ENCODE results near the gene TSHZ2.
"Not testable (repeated sequence)": the region's sequence is repeated elsewhere in the genome, so short reads cannot be mapped to it uniquely, and the experiment has no call there.

TSHZ2 gene

GRCh38 chr20:52945862-52946522 lies 26.2 kb upstream of the TSHZ2 start:
- Mint-ChIP-seq H3K27me3 (no peaks in the 10 kb centered on the region), H3K9me3 (no peaks in the 10 kb centered on the region), H3K27ac (no peak overlapping the region), H3K36me3 (ENCODE audit: low read depth) (no peaks in the 10 kb centered on the region), H3K4me1 (ENCODE audit: low read depth) (peaks cover 4% of the 10 kb centered on the region), H3K4me3 (no peak overlapping the region)
- intact Hi-C loops (cut with micrococcal nuclease) = no loop called here

GRCh38 chr20:52948491-52948890 lies 23.7 kb upstream of the TSHZ2 start:
- intact Hi-C loops (cut with micrococcal nuclease) = no loop called here
- no peaks in the 10 kb centered on the region for H3K36me3 Mint-ChIP-seq (ENCODE audit: low read depth)
- no peaks in the 10 kb centered on the region for H3K27me3 Mint-ChIP-seq
- no peak overlapping the region for H3K27ac Mint-ChIP-seq
- H3K9me3 Mint-ChIP-seq = no peaks in the 10 kb centered on the region
- no peak overlapping the region for H3K4me3 Mint-ChIP-seq
- H3K4me1 Mint-ChIP-seq (ENCODE audit: low read depth) = no peaks in the 10 kb centered on the region

DNA sequence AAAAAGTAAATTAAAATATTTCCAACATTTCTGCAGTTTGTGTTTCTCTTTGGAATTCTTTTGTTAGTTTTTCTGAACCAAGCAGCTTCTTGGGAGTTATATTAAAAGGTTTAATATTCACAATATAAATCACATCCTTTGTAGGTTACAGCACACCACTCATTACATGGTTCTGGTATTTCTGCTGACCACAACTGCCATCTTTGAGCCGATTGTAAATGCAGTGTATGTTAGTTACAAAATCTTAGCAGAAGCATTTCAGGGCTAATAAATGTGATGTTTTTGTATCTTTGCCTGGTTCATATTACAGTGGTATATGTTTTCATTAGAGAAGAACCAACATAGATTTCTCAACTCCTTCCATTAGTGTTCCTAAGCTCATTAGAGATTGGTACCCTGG lies 19.1 kb upstream of the TSHZ2 start:
- intact Hi-C loops (cut with micrococcal nuclease) = no loop called here
- Mint-ChIP-seq H3K27ac (no peak overlapping the region), H3K36me3 (ENCODE audit: low read depth) (no peaks in the 10 kb centered on the region), H3K4me1 (ENCODE audit: low read depth) (no peaks in the 10 kb centered on the region), H3K9me3 (no peaks in the 10 kb centered on the region), H3K27me3 (no peaks in the 10 kb centered on the region), H3K4me3 (no peak overlapping the region)

DNA sequence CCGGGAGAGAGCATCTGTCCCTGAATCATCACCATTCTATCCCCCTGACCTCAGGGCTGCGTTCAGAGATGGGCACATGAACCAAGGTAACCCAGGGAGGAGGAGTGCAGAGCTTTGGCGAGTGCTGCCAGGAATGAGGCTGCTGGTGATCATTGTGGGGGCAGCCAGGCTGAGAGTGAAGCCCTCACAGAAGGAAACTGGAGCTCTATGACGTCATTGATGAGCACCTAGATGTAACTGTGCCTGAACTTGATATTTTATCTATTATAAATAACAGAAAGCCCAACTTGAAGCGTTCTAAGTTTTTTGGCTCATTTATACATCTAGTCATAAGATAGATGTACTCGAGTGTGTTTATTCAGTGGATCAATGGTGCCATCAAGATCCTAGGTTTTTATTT lies 17.3 kb upstream of the TSHZ2 start:
- intact Hi-C loops (cut with micrococcal nuclease) = no loop called here
- H3K4me3 Mint-ChIP-seq = no peak overlapping the region
- H3K4me1 Mint-ChIP-seq (ENCODE audit: low read depth) = no peaks in the 10 kb centered on the region
- H3K27me3 Mint-ChIP-seq = no peaks in the 10 kb centered on the region
- H3K36me3 Mint-ChIP-seq (ENCODE audit: low read depth) = no peaks in the 10 kb centered on the region
- H3K27ac Mint-ChIP-seq = no peak overlapping the region
- no peaks in the 10 kb centered on the region for H3K9me3 Mint-ChIP-seq

- Mint-ChIP-seq H3K27me3 (no peaks in the 10 kb centered on the region), H3K27ac (no peak overlapping the region), H3K4me1 (ENCODE audit: low read depth) (no peaks in the 10 kb centered on the region), H3K9me3 (no peaks in the 10 kb centered on the region), H3K4me3 (no peak overlapping the region), H3K36me3 (ENCODE audit: low read depth) (no peaks in the 10 kb centered on the region)
- intact Hi-C loops (cut with micrococcal nuclease) = no loop called here
These were observed 13.9 kb upstream of the TSHZ2 start for GRCh38 chr20:52958211-52958610.

- Mint-ChIP-seq H3K9me3 (no peaks in the 10 kb centered on the region), H3K36me3 (ENCODE audit: low read depth) (no peaks in the 10 kb centered on the region), H3K4me3 (no peak overlapping the region), H3K4me1 (ENCODE audit: low read depth) (no peaks in the 10 kb centered on the region), H3K27ac (no peak overlapping the region), H3K27me3 (peaks cover 3% of the 10 kb centered on the region)
- intact Hi-C loops (cut with micrococcal nuclease) = no loop called here
These were observed 13.0 kb upstream of the TSHZ2 start for GRCh38 chr20:52959125-52959524.

DNA sequence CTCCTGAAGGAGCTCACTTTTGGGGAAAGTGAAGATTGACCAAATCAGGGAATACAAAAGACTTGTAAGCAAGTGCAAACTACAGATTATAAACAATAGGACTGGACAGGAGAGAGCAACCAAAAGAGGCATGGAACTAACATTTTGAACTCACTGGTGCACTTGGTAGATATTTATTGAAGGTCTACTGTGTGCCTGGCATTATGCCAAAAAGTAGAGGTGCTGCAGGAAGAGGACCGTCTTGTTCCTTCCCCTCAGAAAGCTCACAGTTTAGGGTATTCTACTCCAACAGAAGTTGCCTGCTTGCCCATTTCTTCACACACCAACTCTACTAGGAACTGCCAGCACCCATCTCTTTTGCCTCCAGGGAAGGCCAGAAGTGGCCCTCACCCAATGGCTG lies 10.0 kb upstream of the TSHZ2 start:
- H3K4me1 Mint-ChIP-seq (ENCODE audit: low read depth) = no peaks in the 10 kb centered on the region
- no peaks in the 10 kb centered on the region for H3K36me3 Mint-ChIP-seq (ENCODE audit: low read depth)
- no peak overlapping the region for H3K4me3 Mint-ChIP-seq
- no peak overlapping the region for H3K27ac Mint-ChIP-seq
- H3K9me3 Mint-ChIP-seq = no peaks in the 10 kb centered on the region
- intact Hi-C loops (cut with micrococcal nuclease) = no loop called here
- peaks cover 5% of the 10 kb centered on the region for H3K27me3 Mint-ChIP-seq

- intact Hi-C loops (cut with micrococcal nuclease) = no loop called here
- Mint-ChIP-seq H3K4me3 (no peak overlapping the region), H3K9me3 (no peaks in the 10 kb centered on the region), H3K36me3 (ENCODE audit: low read depth) (no peaks in the 10 kb centered on the region), H3K27me3 (peaks cover 5% of the 10 kb centered on the region), H3K4me1 (ENCODE audit: low read depth) (no peaks in the 10 kb centered on the region), H3K27ac (no peak overlapping the region)
These were observed 9.0 kb upstream of the TSHZ2 start for GRCh38 chr20:52963131-52963530.

GRCh38 chr20:52964131-52964530 lies 8.0 kb upstream of the TSHZ2 start:
- H3K36me3 Mint-ChIP-seq (ENCODE audit: low read depth) = no peaks in the 10 kb centered on the region
- H3K9me3 Mint-ChIP-seq = no peaks in the 10 kb centered on the region
- no peak overlapping the region for H3K4me3 Mint-ChIP-seq
- H3K27me3 Mint-ChIP-seq = peaks cover 5% of the 10 kb centered on the region
- no peaks in the 10 kb centered on the region for H3K4me1 Mint-ChIP-seq (ENCODE audit: low read depth)
- no peak overlapping the region for H3K27ac Mint-ChIP-seq
- intact Hi-C loops (cut with micrococcal nuclease) = no loop called here

- intact Hi-C loops (cut with micrococcal nuclease) = no loop called here
- peaks cover 8% of the 10 kb centered on the region for H3K27me3 Mint-ChIP-seq
- H3K4me3 Mint-ChIP-seq = no peak overlapping the region
- no peaks in the 10 kb centered on the region for H3K36me3 Mint-ChIP-seq (ENCODE audit: low read depth)
- no peaks in the 10 kb centered on the region for H3K9me3 Mint-ChIP-seq
- no peak overlapping the region for H3K27ac Mint-ChIP-seq
- no peaks in the 10 kb centered on the region for H3K4me1 Mint-ChIP-seq (ENCODE audit: low read depth)
These were observed 6.8 kb upstream of the TSHZ2 start for GRCh38 chr20:52965380-52965779.

DNA sequence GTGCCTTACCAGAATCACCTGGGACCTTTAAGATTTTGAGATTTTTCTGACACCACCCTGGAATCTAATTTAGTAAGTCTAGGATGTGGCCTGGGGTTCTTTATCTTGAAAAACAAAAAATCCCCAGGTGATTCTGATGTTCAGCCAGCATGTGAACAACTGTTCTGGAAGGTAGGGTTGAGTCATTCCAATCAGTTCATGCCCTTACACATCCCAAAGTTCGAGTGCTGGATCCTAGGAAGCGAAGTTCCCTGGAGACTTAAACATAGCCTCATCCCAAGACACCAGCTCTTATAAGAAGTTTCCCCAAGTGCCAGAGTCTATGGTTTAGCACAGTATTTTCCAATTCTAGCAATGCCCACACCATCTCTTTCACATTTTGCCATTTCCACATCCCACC lies 6.3 kb upstream of the TSHZ2 start:
- intact Hi-C loops (cut with micrococcal nuclease) = no loop called here
- Mint-ChIP-seq H3K27ac (no peak overlapping the region), H3K27me3 (peaks cover 8% of the 10 kb centered on the region), H3K36me3 (ENCODE audit: low read depth) (no peaks in the 10 kb centered on the region), H3K4me1 (ENCODE audit: low read depth) (no peaks in the 10 kb centered on the region), H3K9me3 (no peaks in the 10 kb centered on the region), H3K4me3 (no peak overlapping the region)

- H3K4me1 Mint-ChIP-seq (ENCODE audit: low read depth); intact Hi-C loops (cut with micrococcal nuclease); H3K4me3 Mint-ChIP-seq; H3K27ac Mint-ChIP-seq; H3K36me3 Mint-ChIP-seq (ENCODE audit: low read depth); H3K9me3 Mint-ChIP-seq: not testable (repeated sequence)
- peaks cover 13% of the 10 kb centered on the region for H3K27me3 Mint-ChIP-seq
These were observed 5.6 kb upstream of the TSHZ2 start for GRCh38 chr20:52966543-52966942.

DNA sequence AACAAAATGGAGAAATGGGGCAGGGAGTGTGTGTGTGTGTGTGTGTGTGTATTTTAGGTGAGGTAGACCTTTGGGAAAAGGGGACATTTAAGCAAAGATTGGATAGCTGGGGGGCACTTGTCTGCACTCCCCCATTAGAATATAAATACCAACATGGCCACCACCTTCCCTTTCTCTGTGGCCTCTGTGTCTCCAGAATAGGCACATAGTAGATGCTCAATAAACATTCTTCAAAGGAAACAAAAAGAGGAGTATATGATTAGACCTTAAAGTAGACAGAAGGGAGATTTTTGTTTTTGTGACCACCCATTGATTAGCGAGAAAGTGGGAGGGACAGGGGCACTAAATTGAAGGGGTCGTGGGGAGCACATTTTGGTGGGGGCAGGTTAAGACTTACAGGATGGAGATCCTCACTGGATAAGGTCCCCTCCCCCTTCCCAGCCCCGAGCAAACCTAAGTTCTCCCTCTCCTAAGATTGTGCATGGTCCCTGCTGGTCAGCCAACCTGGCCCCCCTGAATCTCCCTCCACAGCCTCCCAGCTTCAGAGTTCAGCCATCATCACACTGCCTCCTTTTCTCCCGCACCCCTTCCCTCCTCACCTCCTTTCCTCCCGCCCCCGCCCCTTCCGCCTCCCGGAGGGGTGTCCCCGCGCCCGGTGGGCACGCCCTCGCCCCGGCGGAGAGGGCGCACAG lies 514 bp upstream of the TSHZ2 start:
- Mint-ChIP-seq H3K9me3 (no peaks in the 10 kb centered on the region), H3K27ac (no peak overlapping the region), H3K27me3 (peaks cover 37% of the 10 kb centered on the region), H3K4me1 (ENCODE audit: low read depth) (no peaks in the 10 kb centered on the region), H3K36me3 (ENCODE audit: low read depth) (no peaks in the 10 kb centered on the region), H3K4me3 (no peak overlapping the region)
- intact Hi-C loops (cut with micrococcal nuclease) = no loop called here

DNA sequence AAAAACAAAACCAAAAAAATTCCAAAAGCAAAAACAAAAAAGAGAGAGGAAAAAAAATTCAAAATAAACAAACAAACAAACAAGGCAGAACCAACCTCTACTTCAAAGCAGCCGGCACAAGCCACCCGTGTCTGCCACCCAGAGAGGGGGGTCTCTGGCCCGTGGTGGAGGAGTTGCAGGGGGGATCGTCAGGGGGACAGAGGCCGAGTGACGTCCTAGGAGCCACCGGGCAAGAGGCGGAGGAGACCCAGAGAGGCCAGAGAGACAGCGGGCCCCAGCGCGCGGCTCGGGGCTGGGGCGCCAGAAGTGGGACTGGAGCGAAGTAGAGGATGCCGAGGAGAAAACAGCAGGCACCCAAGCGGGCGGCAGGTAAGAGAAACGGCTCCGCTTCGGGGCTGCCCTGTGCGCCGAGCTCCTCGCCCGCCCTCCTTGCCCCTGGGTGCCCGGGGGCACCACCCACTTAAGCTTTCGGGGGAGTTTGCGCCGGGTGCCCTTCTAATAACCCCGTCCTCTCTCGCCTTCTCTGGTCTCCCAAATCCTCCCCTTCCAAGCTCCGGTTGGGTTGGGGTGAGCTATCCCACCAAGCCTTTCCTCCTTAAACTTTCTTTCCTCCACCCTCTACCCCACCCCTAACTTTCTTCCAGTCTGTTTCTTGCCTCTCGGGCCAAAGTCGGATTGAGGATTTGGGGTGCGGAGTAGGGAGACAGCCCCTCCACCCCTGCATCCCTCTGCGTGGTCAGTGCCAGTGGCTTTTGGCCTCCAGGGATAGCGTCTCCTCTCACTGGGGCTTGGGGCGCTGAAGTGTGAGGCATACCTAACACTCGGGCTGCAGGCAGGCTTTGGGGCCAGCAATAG lies 1.0 kb downstream of the TSHZ2 start:
- intact Hi-C loops (cut with micrococcal nuclease) = no loop called here
- Mint-ChIP-seq H3K4me1 (ENCODE audit: low read depth) (no peaks in the 10 kb centered on the region), H3K27me3 (peaks cover 37% of the 10 kb centered on the region), H3K4me3 (no peak overlapping the region), H3K36me3 (ENCODE audit: low read depth) (no peaks in the 10 kb centered on the region), H3K27ac (no peak overlapping the region), H3K9me3 (no peaks in the 10 kb centered on the region)
